Pancreas (tissue), 10 donors: ENCODE results near the gene ECT2. TPM values are rescaled to one million over a fixed set of nuclear protein-coding genes. Genes with fewer than 3 reads are reported as not detected.

Experiments used
- ATAC-seq, 4 donors: fragments of 200-7000 bp; cut with Tn5 transposase; one replicate each; pipeline versions ENCODE4 v1.8.0 to v1.9.1; 2020; ENCODE audit warnings: mild to moderate bottlenecking in 4 of 4, moderate library complexity in 4 of 4
- DNase-seq, 6 donors: peaks; one replicate each; pipeline ENCODE4 v3.0.0-alpha.2; 2020
- FAIRE-seq: peaks from 2 replicates; lab custom pipeline; 2012; peaks lifted over from hg19 to GRCh38; lab: Jason Lieb, UNC
- H3K27ac ChIP-seq, 4 donors: fragments of 200-600 bp; sonication (generic); 1 replicate in 3 of 4; 2 replicates in 1 of 4; pipeline versions ENCODE4 v1.5.0 to v1.8.0; 2020
- H3K27me3 ChIP-seq, 4 donors: fragments of 200-600 bp; one replicate each; pipeline ENCODE4 v1.8.0; 2021
- H3K36me3 ChIP-seq, 3 donors: fragments of 200-600 bp; sonication (generic) in 1 of 3; one replicate each; pipeline versions ENCODE4 v1.5.0 to v1.8.0; 2020 to 2021
- H3K4me1 ChIP-seq, 3 donors: fragments of 200-600 bp; one replicate each; pipeline ENCODE4 v1.8.0; 2021
- H3K4me3 ChIP-seq, 4 donors: fragments of 200-600 bp; sonication (generic) in 2 of 4; one replicate each; pipeline versions ENCODE4 v1.5.0 to v1.8.0; 2020 to 2021
- H3K9me3 ChIP-seq, 4 donors: fragments of 200-600 bp; one replicate each; pipeline ENCODE4 v1.8.0; 2021
- WGBS, 2 donors: extraction: QIAGEN DNeasy Blood & Tissue Kit; methylation state at CpG; one replicate each; pipeline ENCODE4 v1.1.7; 2013; 5-methylcytosine and 5-hydroxymethylcytosine counted together
- intact Hi-C, 3 donors: fragments of 100-400 bp; cut with DNase I; formaldehyde crosslinking; loops; one replicate each; pipeline versions ENCODE4 v1.11.1 to v1.14.2; 2022
- polyA plus RNA-seq, 2 donors: library from polyadenylated mRNA; stranded (reverse); fragments of 200-250 nt; gene quantifications; one replicate each; pipeline ENCODE4 v1.2.3, GENCODE V29; 2013
- total RNA-seq, 6 donors: library from RNA; stranded (reverse); fragmentation: NEBNext Ultra II Directional in 4 of 6; extraction: Animal tissue kit (Norgen Biotek cat#: 25700) in 4 of 6; gene quantifications; one replicate each; pipeline versions ENCODE4 v1.2.1 to v1.2.4, GENCODE V29; 2021 to 2023
- TF ChIP-seq, protein P1 (sequence below), 4 donors: fragments of 200-600 bp; sonication (generic) in 3 of 4; IDR thresholded peaks; one replicate each; pipeline versions ENCODE4 v1.5.0 to v1.8.0; 2021; ENCODE audit warnings: antibody characterized with exemption in 4 of 4
- donor health status: healthy with polysubstance abuse.
- donor health status: DM: no; HTN: no; CAD: no; lungs with moderate emphysema.
- donor health status: DM: no; HTN: no; CAD: no.
- donor health status: control.
- donor health status: control.
- donor health status: Bipolar disorder and iron deficiency.
- donor health status: DM: yes; HTN: yes; CAD: no.
- donor health status: DM: no; HTN: no; CAD: no.
- donor health status: DM: no; HTN: no; CAD: no.
- donor health status: DM: yes; HTN: yes; CAD: no.

Gene ECT2
- total and polyA plus RNA-seq, 8 donors = 0.74 to 7.0 (median 2.2) TPM

- TF ChIP-seq, protein P1, sequence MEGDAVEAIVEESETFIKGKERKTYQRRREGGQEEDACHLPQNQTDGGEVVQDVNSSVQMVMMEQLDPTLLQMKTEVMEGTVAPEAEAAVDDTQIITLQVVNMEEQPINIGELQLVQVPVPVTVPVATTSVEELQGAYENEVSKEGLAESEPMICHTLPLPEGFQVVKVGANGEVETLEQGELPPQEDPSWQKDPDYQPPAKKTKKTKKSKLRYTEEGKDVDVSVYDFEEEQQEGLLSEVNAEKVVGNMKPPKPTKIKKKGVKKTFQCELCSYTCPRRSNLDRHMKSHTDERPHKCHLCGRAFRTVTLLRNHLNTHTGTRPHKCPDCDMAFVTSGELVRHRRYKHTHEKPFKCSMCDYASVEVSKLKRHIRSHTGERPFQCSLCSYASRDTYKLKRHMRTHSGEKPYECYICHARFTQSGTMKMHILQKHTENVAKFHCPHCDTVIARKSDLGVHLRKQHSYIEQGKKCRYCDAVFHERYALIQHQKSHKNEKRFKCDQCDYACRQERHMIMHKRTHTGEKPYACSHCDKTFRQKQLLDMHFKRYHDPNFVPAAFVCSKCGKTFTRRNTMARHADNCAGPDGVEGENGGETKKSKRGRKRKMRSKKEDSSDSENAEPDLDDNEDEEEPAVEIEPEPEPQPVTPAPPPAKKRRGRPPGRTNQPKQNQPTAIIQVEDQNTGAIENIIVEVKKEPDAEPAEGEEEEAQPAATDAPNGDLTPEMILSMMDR (IDR thresholded peaks at IDR 0.05) = no peak
- whole genome bisulfite sequencing, 2 donors = 63 to 70% methylated on average over 3 of the region's 3 CpGs
- no peaks in the 10 kb centered on the region for H3K36me3 ChIP-seq
- no peak overlapping the region for H3K4me3 ChIP-seq
- H3K4me1 ChIP-seq = peaks cover 0 to 6% (median 0%) of the 10 kb centered on the region in 3 donors
- intact Hi-C loops = no loop called here
- DNase-seq (no peak), ATAC-seq (no peak), FAIRE-seq (no peak)
- no peak overlapping the region for H3K27ac ChIP-seq
- no peaks in the 10 kb centered on the region for H3K27me3 ChIP-seq
- no peaks in the 10 kb centered on the region for H3K9me3 ChIP-seq
These were observed 119.4 kb downstream of the ECT2 start for GRCh38 chr3:172869784-172870518.

Other genes with a start within 250 kb of the ECT2 start
- 10 to 100 TPM in 5 of 6 donors, 1 to 10 TPM in 1; 2.6 to 46.4 (median 16.4) TPM for gene TNFSF10, start 227.3 kb upstream of the ECT2 start, total RNA-seq
- 10 to 100 TPM in 1 of 2 donors, 1 to 10 TPM in 1; 9.0 to 16.4 TPM for gene TNFSF10, start 227.3 kb upstream of the ECT2 start, polyA plus RNA-seq
- gene NCEH1, start 39.7 kb upstream of the ECT2 start, total RNA-seq = 10 to 100 TPM in 2 of 6 donors, 1 to 10 TPM in 4; 4.7 to 26.0 (median 7.3) TPM
- gene NCEH1, start 39.7 kb upstream of the ECT2 start, polyA plus RNA-seq = 1 to 10 TPM; 2.6 to 3.9 TPM